ENCODE data around the gene CDKN2AIP.
A peak's percentile ranks its signal among the peaks of the same experiment; 100 is the strongest.
"Not testable (repeated sequence)": the region's sequence is repeated elsewhere in the genome, so short reads cannot be mapped to it uniquely, and the experiment has no call there.

Gene CDKN2AIP

DNA sequence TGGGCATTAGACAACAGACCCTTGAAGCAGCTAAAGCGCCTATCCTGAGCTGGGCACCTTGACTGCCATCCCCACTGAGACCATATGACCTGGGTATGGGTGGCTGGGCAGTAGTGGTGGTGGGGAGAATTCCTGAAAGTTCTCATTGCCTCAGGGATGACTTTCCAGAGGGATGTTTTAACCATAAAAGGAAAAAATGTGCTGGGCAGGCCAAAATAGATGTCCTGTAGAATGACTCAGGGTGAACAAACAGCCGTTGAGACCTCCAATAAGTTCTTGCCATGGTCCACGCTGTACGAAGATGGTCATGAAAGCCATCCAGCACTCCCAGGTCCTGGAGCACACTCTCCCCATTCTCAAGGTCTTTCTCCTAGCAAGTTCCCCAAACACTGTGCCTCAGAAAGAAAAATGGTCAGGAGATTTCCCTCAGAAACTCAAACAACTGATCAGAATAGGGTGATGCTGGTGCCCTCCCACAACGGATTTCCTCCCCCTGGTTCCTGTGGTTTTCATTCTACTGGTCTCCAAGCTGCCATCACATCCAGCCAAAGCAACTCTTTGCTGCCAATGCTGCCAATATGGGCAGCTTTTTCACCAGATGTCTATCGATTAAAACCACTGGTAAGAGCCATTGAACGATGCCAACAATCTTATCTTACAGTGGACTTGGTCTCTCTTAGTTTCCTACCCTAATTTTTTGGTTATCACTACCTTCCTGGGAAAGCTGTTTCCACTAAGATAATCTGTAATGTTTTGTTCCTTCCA, 11.2 kb downstream of the CDKN2AIP start:
- DNase-seq, result peak; percentile 11

DNA sequence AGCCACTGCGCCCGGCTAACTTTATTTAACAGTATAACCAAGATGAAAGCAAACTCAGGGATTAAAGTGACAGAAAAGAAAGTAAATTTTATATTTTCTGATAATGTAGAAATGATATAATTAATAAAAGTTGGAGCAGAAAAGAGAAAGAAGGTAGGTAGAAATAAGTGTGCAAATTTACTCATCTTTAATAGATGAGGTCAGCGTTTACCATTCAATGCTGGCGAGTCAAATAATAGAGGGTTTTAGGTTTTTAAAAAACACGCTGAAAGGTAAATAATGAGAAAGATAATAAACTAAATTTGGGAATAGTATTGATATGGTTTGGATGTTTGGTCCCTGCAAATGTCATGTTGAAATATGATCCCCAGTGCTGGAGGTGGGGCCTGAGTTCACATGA, 13.6 kb downstream of the CDKN2AIP start:
- no peak for DNase-seq

DNA sequence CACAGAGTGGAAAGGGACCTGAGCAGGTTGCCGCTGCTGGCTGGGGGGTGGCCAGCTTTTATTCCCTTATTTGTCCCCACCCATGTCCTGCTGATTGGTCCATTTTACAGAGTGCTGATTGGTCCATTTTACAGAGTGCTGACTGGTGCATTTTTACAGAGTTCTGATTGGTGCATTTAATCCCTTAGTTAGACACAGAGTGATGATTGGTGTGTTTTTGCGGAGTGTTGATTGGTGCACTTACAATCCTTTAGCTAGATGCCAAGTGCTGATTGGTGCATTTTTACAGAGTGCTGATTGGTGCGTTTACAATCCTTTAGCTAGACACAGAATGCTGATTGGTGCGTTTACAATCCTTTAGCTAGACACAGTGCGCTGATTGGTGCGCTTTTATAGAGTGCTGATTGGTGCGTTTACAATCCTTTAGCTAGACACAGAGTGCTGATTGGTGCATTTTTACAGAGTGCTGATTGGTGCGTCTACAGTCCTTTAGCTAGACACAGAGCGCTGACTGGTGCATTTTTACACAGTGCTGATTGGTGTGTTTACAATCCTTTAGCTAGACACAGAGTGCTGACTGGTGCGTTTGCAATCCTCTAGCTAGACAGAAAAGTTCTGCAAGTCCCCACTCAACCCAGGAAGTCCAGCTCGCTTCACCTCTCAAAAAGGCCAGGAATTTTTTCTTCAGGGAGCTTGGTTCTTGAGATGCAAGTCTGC, 19.6 kb downstream of the CDKN2AIP start:
- not testable (repeated sequence) for DNase-seq

DNA sequence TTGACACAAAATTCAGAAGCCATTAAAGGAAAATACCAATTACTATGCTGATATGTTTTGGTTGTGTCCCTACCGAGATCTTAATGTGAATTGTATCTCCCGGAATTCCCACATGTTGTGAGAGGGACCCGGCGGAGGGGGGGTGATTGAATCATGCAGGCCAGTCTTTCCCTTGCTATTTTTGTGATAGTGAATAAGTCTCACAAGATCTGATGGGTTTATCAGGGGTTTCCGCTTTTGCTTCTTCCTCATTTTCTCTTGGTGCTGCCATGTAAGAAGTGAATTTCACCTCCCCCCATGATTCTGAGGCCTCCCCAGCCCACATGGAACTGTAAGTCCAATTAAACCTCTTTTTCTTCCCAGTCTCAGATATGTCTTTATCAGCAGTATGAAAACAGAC, 21.4 kb downstream of the CDKN2AIP start:
- not testable (repeated sequence) for DNase-seq

DNA sequence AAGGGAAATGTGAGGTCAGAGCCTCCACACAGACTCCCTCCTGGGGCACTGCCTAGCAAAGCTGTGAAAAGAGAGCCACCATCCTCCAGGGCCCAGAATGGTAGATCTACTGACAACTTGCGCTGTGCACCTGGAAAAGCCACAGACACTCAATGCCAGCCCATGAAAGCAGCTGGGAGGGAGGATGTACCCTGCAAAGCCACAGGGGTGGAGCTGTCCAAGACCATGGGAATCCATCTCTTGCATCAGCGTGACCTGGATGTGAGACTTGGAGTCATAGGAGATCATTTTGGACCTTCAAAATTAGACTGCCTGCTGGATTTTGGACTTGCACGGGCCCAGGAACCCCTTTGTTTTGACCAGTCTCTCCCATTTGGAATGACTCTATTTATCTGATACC, 22.8 kb downstream of the CDKN2AIP start:
- DNase-seq, result no peak

DNA sequence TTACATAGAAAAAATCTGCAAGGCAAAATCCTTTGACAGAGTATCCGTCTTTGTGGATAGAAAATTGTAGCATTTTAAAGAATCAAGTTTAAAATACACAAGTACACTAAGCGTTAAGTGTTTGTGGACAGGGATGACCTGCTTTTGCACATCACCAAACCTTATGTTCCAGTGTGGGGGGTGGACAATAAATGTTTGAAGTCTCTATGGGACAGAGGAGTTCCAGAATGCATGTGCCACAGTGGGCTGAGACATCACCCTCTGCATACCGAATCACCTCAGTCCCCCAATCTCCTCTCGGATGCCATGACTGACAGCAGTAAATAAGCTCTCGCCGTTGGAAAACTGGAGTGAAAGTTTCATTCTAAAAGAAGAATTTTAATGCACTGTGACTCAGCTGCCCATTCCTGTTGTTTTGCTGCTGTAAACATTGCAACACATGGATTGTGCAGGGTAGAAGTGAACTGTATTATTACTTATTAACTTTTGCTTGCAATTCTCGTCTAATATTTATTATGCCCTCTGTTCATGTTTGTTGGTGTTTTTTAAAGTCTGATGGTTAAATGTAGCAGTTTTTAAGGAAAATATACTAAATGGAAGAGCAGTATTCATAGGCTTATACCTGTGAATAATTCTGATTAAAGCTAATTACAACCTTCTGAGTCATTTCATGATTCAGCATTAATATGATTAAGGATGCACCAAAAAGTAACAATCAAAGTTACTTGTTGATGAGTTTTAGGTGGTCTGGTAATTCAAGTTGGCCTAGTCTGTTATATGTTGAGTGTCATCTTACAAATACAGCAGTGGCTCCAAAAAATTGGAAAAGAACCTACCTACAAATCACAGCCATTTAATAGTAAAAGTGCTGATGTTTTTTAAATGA, 24.0 kb downstream of the CDKN2AIP start:
- no peak for DNase-seq

DNA sequence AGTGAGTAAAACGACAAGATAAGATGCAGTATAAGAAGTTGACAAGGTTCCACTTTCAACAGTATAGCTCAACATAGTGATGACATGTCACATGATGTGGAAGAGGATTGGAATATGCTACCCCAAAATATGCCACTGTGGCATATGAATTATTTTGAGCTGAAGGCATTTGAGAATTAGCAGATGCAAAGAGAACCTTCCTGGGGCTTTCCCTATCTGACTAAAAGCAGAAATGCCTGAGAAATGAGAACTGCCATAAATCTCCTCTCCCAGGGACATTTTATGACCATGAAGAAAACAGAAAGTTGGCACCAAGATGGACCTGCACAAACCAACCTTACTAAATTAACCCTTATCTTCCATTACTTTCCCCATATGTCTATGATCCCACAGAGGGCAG, 24.8 kb downstream of the CDKN2AIP start:
- DNase-seq, result no peak

DNA sequence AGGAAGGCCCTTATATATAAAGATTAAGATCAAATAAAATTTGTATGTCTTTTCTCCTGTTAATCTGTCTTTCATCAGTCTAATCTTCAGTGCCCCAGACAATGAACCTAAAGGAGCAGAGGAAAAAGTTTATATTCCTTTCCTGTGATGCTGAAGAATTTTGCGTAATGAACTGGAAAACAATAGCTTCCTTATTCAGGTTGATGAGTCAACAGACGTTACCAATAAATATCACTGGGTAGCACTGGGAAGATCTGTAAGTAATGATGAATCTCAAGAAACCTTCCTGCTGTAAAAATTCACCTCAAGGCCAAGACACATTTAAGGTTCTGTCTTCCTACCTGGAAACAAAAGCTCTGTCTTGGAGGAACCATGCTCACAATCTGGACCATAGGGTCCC, 25.5 kb downstream of the CDKN2AIP start:
- no peak for DNase-seq

DNA sequence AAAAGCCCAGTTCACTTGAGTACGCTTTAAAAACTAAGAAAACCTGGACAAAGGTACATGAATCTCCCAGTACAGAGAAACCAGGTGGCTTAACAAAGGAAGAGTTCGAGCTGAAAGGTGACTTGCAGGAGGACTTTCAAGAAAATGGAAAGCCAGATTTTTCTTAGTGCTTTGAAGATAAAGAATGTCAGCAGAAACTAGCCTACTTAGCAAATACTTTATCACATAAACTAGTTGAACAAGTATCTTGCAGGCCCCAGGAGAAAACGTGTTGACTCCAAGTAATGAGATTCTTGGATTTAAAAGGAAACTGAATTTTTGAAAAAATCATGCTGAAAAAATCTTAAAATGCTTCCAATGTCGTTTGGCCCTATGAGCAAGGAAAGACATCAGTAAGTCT, 26.4 kb downstream of the CDKN2AIP start:
- no peak for DNase-seq

DNA sequence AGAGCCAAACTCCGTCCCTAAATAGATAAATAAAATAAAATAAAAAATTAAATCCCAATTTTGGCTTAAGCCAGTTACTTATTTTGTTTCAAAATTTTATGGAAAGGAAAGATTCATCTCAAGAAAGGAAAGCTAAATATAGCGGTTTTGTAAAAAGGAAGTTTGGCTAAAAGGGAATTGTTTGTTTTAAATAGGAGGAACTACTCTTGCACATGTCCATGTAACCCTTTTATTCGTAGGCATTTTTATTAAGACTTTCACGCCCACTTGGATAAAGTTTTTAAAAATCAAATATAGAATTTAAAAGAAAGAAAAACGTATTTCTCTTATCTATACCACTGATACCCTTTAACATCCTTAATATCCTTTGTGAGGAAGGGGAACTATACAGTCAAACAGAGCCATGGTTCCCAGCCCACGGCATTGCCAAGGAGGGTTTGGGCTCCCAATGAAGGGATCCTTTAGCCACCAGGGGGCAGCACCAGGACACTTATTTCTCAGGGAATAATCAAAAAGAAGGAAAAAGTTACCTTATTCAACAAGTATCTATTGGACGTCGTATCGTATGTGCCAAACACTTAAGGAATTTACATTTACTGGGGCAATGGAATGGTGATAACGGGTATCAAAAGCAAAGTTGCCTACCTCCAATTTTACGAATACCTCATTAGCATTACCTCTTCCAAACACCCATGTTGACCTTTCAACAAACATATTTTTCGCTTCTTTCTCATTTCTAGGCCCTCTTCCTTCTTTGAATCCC, 27.7 kb downstream of the CDKN2AIP start:
- DNase-seq, result peak; percentile 74

DNA sequence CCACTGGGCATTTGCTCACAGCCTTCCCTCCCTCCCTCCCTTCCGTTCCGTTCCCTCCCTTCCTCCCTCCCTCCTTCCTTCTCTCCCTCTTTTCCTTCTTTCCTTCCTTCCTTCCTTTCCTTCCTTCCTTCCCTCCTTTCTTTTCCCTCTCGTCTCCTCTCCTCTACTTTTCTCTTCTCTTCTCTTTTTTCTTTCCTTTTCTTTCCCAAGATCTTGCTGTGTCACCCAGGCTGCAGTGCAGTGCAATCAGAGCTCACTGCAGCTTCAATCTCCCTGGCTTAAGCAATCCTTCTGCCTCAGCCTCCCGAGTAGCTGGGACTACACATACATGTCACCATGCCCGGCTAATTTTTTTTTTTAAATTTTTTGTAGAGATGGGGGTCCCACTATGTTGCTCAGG, 33.7 kb downstream of the CDKN2AIP start:
- DNase-seq, result no peak

DNA sequence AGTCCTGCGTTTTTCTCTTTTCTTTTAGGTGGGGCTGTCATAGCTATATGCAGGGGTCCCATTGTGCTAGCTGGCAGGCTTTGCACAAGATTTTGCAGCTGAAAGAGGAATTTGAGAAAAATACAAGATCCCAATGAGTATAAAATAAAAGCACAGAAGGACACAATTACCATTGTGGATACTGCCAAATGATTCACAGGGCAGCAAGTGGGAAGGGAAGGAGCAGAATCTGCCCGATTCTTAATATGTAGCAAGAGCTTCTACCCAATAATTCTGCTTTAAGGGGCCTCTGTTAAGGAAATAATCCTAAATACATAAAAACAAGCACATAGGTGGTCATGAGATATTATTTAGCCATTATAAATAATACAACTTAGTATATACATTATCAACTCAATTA, 34.5 kb downstream of the CDKN2AIP start:
- no peak for DNase-seq

DNA sequence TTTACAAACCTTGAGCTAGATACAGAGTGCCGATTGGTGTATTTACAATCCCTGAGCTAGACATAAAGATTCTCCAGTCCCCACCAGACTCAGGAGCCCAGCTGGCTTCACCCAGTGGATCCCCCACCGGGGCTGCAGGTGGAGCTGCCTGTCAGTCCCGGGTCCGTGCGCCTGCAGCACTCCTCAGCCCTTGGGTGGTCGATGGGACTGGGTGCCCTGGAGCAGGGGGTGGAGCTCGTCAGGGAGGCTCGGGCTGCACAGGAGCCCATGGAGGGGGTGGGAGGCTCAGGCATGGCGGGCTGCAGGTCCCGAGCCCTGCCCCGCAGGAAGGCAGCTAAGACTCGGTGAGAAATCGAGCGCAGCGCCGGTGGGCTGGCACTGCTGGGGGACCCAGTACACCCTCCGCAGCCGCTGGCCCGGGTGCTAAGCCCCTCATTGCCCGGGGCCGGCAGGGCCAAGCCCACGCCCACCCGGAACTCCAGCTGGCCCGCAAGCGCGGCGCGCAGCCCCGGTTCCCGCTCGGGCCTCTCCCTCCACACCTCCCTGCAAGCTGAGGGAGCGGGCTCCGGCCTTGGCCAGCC, 38.2 kb downstream of the CDKN2AIP start:
- not testable (repeated sequence) for DNase-seq

DNA sequence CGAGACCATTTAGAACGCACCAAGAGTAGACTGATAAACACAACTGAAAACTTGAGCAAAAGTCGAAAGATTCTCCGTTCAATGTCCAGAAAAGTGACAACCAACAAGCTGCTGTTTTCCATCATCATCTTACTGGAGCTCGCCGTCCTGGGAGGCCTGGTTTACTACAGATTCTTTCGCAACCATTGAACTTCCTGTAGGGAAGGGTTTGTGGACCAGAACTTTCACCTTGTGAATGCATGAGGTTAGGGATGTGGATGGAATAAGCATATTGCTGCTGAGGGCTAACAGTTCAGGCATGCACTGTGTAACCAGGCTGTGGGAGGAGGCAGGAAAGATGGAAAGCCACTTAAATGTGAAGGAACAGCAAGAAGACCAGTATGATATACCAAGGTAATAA, 39.6 kb downstream of the CDKN2AIP start:
- DNase-seq, result no peak

DNA sequence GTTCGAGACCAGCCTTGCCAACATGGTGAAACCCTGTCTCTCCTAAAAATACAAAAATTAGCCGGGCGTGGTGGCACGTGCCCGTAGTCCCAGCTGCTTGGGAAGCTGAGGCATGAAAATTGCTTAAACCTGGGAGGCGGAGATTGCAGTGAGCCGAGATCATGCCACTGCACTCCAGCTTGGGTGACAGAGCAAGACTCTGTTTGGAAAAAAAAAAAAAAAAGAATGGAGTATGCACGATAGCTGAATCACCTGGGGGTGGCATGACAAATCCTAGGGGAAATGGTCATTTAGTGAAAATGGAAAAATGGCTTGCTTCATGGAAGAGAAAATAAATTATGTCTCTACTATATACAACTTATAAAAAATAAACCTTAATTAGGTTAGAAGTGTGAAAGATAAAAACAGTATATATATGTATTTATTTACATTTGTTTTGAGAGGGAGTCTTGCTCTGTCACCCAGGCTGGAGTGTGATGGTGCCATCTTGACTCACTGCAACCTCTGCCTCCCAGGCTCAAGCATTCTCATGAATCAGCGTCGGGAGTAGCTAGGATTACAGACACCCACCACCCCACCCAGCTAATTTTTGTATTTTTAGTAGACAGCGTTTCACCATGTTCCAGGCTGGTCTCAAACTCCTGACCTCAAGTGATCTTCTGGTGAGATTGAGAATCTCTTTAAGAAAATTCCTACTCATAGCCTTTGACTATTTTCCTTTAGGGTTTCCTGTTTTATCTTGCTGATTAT, 41.1 kb downstream of the CDKN2AIP start:
- no peak for DNase-seq

DNA sequence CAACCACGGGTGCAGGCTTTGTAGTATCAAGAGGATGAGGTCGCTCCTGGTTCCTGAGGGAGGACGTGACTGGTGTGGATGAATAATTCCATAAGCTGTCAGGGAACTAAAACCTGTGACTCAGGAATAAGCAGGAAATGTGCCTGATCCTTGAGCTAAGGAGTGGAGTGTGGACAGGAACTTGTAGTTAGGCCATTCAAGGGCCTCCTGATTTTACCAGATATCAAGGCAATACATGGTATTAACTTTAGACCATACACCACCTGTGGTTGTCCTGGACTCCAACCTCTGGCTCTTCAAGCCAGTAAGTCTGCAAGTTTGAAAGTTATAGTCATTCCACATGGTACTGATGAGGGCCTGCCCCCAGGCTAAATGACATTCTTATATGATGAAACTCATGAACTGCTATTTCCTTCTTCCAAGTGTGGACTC, 48.4 kb downstream of the CDKN2AIP start:
- no peak for DNase-seq

DNA sequence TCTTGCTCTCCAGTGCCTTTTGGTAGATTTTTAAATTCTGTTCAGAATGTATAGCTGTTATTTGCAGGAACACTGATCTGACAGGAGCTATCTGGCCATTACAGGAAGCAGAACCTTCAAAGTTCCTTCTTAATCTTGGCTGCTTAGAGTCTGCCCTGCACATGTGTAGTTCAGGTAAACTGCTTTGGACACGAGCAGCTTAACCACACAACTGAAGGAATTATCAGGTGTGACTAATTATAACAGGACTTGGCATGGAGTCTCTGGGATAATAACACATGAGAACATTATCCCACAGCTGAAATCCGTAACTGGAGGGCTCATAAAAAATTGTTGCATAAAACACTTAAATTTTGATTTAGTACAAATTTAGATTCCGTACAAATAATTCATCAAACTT, 48.8 kb downstream of the CDKN2AIP start:
- DNase-seq, result no peak

DNA sequence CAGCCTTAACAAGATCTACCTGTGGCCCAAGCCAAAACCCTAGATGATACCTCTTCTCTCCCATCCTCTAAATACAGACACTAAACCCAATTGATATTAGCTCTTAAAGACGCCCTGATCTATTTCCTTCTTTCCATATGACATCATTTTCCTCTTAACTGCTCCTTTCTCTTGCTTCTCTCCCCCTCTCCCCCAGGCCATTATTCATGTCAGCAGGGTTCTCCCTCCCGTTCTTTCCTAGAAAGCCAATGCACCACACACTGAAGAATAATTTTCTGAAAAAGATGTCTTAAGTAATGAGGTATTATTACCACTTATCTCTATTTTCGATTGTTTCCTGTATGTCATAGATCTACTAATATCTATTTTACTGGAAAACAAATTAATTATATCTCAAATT, 50.7 kb downstream of the CDKN2AIP start:
- DNase-seq, result no peak

Data from activated CD4-positive, alpha-beta T cell treated with anti-CD3 and anti-CD28 coated beads, Interleukin-10, Interleukin-2, amounts not matched to agents 100 ng/mL and 50 ng/mL, durations not matched to agents 16 hours and 8 hours (primary cell).